B cell (primary cell): ENCODE results near the gene PRSS36. TPM values are rescaled to one million over a fixed set of nuclear protein-coding genes. Genes with fewer than 3 reads are reported as not detected.

Experiments
- ATAC-seq: fragments of 200-7000 bp; cut with Tn5 transposase; one replicate; pipeline ENCODE4 v1.10.0; 2021; ENCODE audit warnings: low read depth, mild to moderate bottlenecking, moderate number of reproducible peaks, moderate library complexity
- CTCF ChIA-PET: fragments of 350-600 bp; sonication (Branson Sonifier 250); formaldehyde crosslinking; loops from one replicate; lab custom pipeline; 2021; ENCODE audit warnings: antibody characterized with exemption, inconsistent platforms; lab: Charles Lee
- POLR2A ChIA-PET: fragments of 350-600 bp; sonication (Branson Sonifier 250); formaldehyde crosslinking; loops from one replicate; lab custom pipeline; 2021; ENCODE audit warnings: antibody characterized with exemption; lab: Charles Lee
- DNase-seq: peaks from one replicate; pipeline ENCODE4 v3.0.0; 2013
- H2AFZ ChIP-seq: 2 replicates; pipeline ENCODE4 v1.6.1; 2012; ENCODE audit warnings: mild to moderate bottlenecking, low read depth, low read length; ENCODE audit not compliant: insufficient read depth, poor library complexity, severe bottlenecking
- H3K27ac ChIP-seq, 2 donors: 1 replicate in 1 of 2; 2 replicates in 1 of 2; pipeline ENCODE4 v1.5.1; 2012 to 2013; ENCODE audit warnings: low read length in 2 of 2, mild to moderate bottlenecking in 2 of 2, moderate library complexity in 1 of 2
- H3K27me3 ChIP-seq, 4 experiments: fragments of 200-600 bp in 1 of 4; sonication (generic) in 1 of 4; replicated peaks in 1 of 4; 1 replicate in 2 of 4; 2 replicates in 2 of 4; pipeline versions ENCODE4 v1.6.1 to v1.7.0; 2013 to 2016; ENCODE audit warnings: low read length in 3 of 4, mild to moderate bottlenecking in 2 of 4, mixed read lengths in 1 of 4, moderate library complexity in 1 of 4; ENCODE audit not compliant: insufficient read depth in 4 of 4, control insufficient read depth in 3 of 4; ENCODE audit errors: control extremely low read depth in 1 of 4
- H3K36me3 ChIP-seq, 2 experiments: replicated peaks in 1 of 2; 1 replicate in 1 of 2; 2 replicates in 1 of 2; pipeline versions ENCODE4 v1.6.1 to v1.7.1; 2013; ENCODE audit warnings: low read length in 1 of 2; ENCODE audit not compliant: insufficient read depth in 2 of 2, control insufficient read depth in 1 of 2; ENCODE audit errors: control extremely low read depth in 1 of 2, extremely low read depth in 1 of 2
- H3K4me1 ChIP-seq, 2 donors: fragments of 200-600 bp in 1 of 2; sonication (generic) in 1 of 2; 1 replicate in 1 of 2; 2 replicates in 1 of 2; pipeline versions ENCODE4 v1.5.1 to v1.6.1; 2013 to 2017; ENCODE audit warnings: low read length in 2 of 2; ENCODE audit not compliant: control insufficient read depth in 2 of 2, insufficient read depth in 2 of 2
- H3K4me2 ChIP-seq: replicated peaks from 2 replicates; pipeline ENCODE3; 2012; ENCODE audit warnings: mild to moderate bottlenecking, low read depth, low read length; ENCODE audit not compliant: poor library complexity, severe bottlenecking
- H3K4me3 ChIP-seq, 5 experiments: fragments of 200-600 bp in 1 of 5; sonication (generic) in 1 of 5; 1 replicate in 3 of 5; 2 replicates in 2 of 5; pipeline versions ENCODE4 v1.5.1 to v1.7.0; 2011 to 2016; ENCODE audit warnings: low read length in 4 of 5, mild to moderate bottlenecking in 4 of 5, low read depth in 2 of 5, control low read depth in 1 of 5, moderate library complexity in 1 of 5; ENCODE audit not compliant: insufficient read depth in 1 of 5; ENCODE audit errors: control extremely low read depth in 1 of 5, extremely low read depth in 1 of 5
- H3K79me2 ChIP-seq: fragments of 200-600 bp; sonication (generic); one replicate; pipeline ENCODE4 v1.6.0; 2016; ENCODE audit warnings: low read length; ENCODE audit not compliant: control insufficient read depth, insufficient read depth
- H3K9ac ChIP-seq: fragments of 200-600 bp; sonication (generic); 2 replicates; pipeline ENCODE4 v1.6.1; 2017; ENCODE audit warnings: mild to moderate bottlenecking, low read length, moderate library complexity
- H3K9me3 ChIP-seq, 3 donors: one replicate each; pipeline versions ENCODE4 v1.6.1 to v1.7.1; 2013; ENCODE audit warnings: low read length in 2 of 3; ENCODE audit not compliant: control insufficient read depth in 2 of 3, insufficient read depth in 1 of 3; ENCODE audit errors: control extremely low read depth in 1 of 3
- H4K20me1 ChIP-seq: 2 replicates; pipeline ENCODE4 v1.6.0; 2012; ENCODE audit warnings: mild to moderate bottlenecking, low read length; ENCODE audit not compliant: insufficient read depth, control insufficient read depth, poor library complexity, severe bottlenecking
- H3K27ac Mint-ChIP-seq: one replicate; pipeline ENCODE4 v1.8.0; 2021; ENCODE audit warnings: mixed read lengths
- H3K27me3 Mint-ChIP-seq: one replicate; pipeline ENCODE4 v1.8.0; 2021; ENCODE audit warnings: mixed read lengths
- H3K4me1 Mint-ChIP-seq: one replicate; pipeline ENCODE4 v1.8.0; 2021; ENCODE audit warnings: mixed read lengths
- H3K4me3 Mint-ChIP-seq: one replicate; pipeline ENCODE4 v1.8.0; 2021; ENCODE audit warnings: mixed read lengths
- H3K9me3 Mint-ChIP-seq: one replicate; pipeline ENCODE4 v1.8.0; 2022; ENCODE audit warnings: mixed read lengths; ENCODE audit not compliant: insufficient read depth
- CTCF ChIP-seq: fragments of 200-600 bp; IDR thresholded peaks from one replicate; pipeline ENCODE4 v1.8.0; 2022; ENCODE audit warnings: antibody characterized with exemption, mild to moderate bottlenecking
- EZH2 ChIP-seq: IDR thresholded peaks from 2 replicates; pipeline ENCODE4 v1.6.1; 2012; ENCODE audit warnings: borderline replicate concordance, low read depth, mild to moderate bottlenecking, moderate library complexity, low read length; ENCODE audit not compliant: insufficient read depth, poor library complexity, severe bottlenecking
- whole genome bisulfite sequencing: methylation state at CpG from one replicate; pipeline ENCODE4 v1.1.5; 2013; ENCODE audit warnings: missing lambda C conversion rate; ENCODE audit not compliant: insufficient coverage; 5-methylcytosine and 5-hydroxymethylcytosine counted together
- intact Hi-C: fragments of 100-400 bp; cut with micrococcal nuclease; formaldehyde crosslinking; loops from one replicate; pipeline ENCODE4 v1.10.0; 2022
- polyA plus RNA-seq: library from polyadenylated mRNA; depleted of rRNA; stranded (reverse); fragments of >200 nt; gene quantifications from 2 replicates; pipeline ENCODE4 v1.2.3, GENCODE V29; 2012
- total RNA-seq, 2 donors: library from RNA; stranded (reverse); fragments of 120-200 nt in 1 of 2; gene quantifications; 1 replicate in 1 of 2; 2 replicates in 1 of 2; pipeline versions ENCODE4 v1.2.3 to v1.2.4, GENCODE V29; 2013 to 2022

Gene PRSS36
- total and polyA plus RNA-seq, 2 donors (not counting 1 experiment from before 2014, with no cell fraction given): 1.0 to 1.6 TPM

- H3K36me3 ChIP-seq: peaks cover 0 to 55% of the 10 kb centered on the region in 2 experiments
- DNase-seq (no peak), ATAC-seq (no peak)
- no peaks in the 10 kb centered on the region for H3K4me1 ChIP-seq
- Mint-ChIP-seq H3K9me3 (no peaks in the 10 kb centered on the region), H3K4me3 (no peak overlapping the region), H3K27ac (no peak overlapping the region), H3K4me1 (no peaks in the 10 kb centered on the region), H3K27me3 (no peaks in the 10 kb centered on the region)
- peaks cover 8% of the 10 kb centered on the region for H3K79me2 ChIP-seq
- no peak overlapping the region for H2AFZ ChIP-seq
- 77% methylated on average over 9 of the region's 10 CpGs for WGBS
- TF ChIP-seq EZH2: no peak
- no peak for TF ChIP-seq CTCF
- intact Hi-C loops: no loop called here
- no peak overlapping the region for H3K9ac ChIP-seq
- H3K27me3 ChIP-seq: no peaks in the 10 kb centered on the region
- H3K4me2 ChIP-seq: no peak overlapping the region
- H3K27ac ChIP-seq: no peak overlapping the region
- no peaks in the 10 kb centered on the region for H3K9me3 ChIP-seq
- no peak overlapping the region for H3K4me3 ChIP-seq
- CTCF ChIA-PET: no interaction called here
- no peaks in the 10 kb centered on the region for H4K20me1 ChIP-seq
- POLR2A ChIA-PET: interaction anchor here (0.6 kb wide), 1 partner anchor 15 kb away, joined by 3 read pairs; no protein-coding TSS in a partner anchor
Observed at GRCh38 chr16:31130336-31130891, 19.5 kb downstream of the PRSS36 start.

- no peak for ATAC-seq
- ChIA-PET POLR2A (interaction anchor here (0.6 kb wide), 1 partner anchor 12 kb away, joined by 3 read pairs; the partner anchor contains the start of gene KAT8), CTCF (interaction anchor here (2.0 kb wide), 1 partner anchor 253 kb away, joined by 4 read pairs; no protein-coding TSS in a partner anchor)
- Mint-ChIP-seq H3K4me1 (no peaks in the 10 kb centered on the region), H3K27me3 (no peaks in the 10 kb centered on the region), H3K9me3 (no peaks in the 10 kb centered on the region), H3K27ac (no peak overlapping the region), H3K4me3 (no peak overlapping the region)
- Histone ChIP-seq H3K27ac (no peak overlapping the region), H3K4me3 (no peak overlapping the region), H3K27me3 (no peaks in the 10 kb centered on the region), H3K4me2 (no peak overlapping the region), H3K9me3 (no peaks in the 10 kb centered on the region), H3K79me2 (peaks cover 13% of the 10 kb centered on the region), H3K9ac (no peak overlapping the region), H2AFZ (no peak overlapping the region), H3K4me1 (no peaks in the 10 kb centered on the region), H4K20me1 (no peaks in the 10 kb centered on the region), H3K36me3 (peaks cover 0 to 60% of the 10 kb centered on the region in 2 experiments)
- no peak for DNase-seq
- intact Hi-C loops: no loop called here
- TF ChIP-seq CTCF (no peak), EZH2 (no peak)
- WGBS: 70% methylated on average over 29 of the region's 29 CpGs
Observed at GRCh38 chr16:31129568-31130335, 20.1 kb downstream of the PRSS36 start.
